T-cell (primary cell): ENCODE results near the gene KCTD13. TPM values are rescaled to one million over a fixed set of nuclear protein-coding genes. Genes with fewer than 3 reads are reported as not detected.
A peak's percentile ranks its signal among the peaks of the same experiment; 100 is the strongest.
"Not testable (repeated sequence)": the region's sequence is repeated elsewhere in the genome, so short reads cannot be mapped to it uniquely, and the experiment has no call there.

Experiments used
- ATAC-seq, 4 experiments: fragments of 200-7000 bp in 3 of 4; fragments of 150-1000 bp in 1 of 4; cut with Tn5 transposase; replicated peaks in 1 of 4; 1 replicate in 3 of 4; 2 replicates in 1 of 4; pipeline ENCODE4 v1.10.0; 2021; ENCODE audit warnings: moderate library complexity in 3 of 4, mild to moderate bottlenecking in 2 of 4, moderate number of reproducible peaks in 1 of 4
- CTCF ChIA-PET, 2 donors: fragments of 300-600 bp; sonication (Branson Sonifier 250); formaldehyde crosslinking; loops; one replicate each; lab custom pipeline; 2022; ENCODE audit warnings: antibody characterized with exemption in 2 of 2; lab: Charles Lee
- POLR2A ChIA-PET, 2 donors: fragments of 300-600 bp; sonication (Branson Sonifier 250); formaldehyde crosslinking; loops; one replicate each; lab custom pipeline; 2022; ENCODE audit warnings: antibody characterized with exemption in 2 of 2; lab: Charles Lee
- DNase-seq, 35 experiments: peaks; one replicate each; pipeline versions ENCODE4 v3.0.0 to v3.0.0-alpha.2; 2013 to 2023
- H3K27ac ChIP-seq: one replicate; pipeline ENCODE4 v1.5.1; 2013; ENCODE audit warnings: low read length
- H3K27me3 ChIP-seq, 2 experiments: replicated peaks in 1 of 2; 1 replicate in 1 of 2; 2 replicates in 1 of 2; pipeline versions ENCODE4 v1.6.1 to v1.7.0; 2013; ENCODE audit warnings: low read length in 1 of 2, mixed read lengths in 1 of 2; ENCODE audit not compliant: control insufficient read depth in 2 of 2, insufficient read depth in 2 of 2; ENCODE audit errors: extremely low read depth in 1 of 2
- H3K36me3 ChIP-seq, 2 donors: 1 replicate in 1 of 2; 2 replicates in 1 of 2; pipeline versions ENCODE4 v1.6.1 to v1.7.0; 2013; ENCODE audit warnings: low read length in 1 of 2; ENCODE audit not compliant: control insufficient read depth in 2 of 2, insufficient read depth in 1 of 2; ENCODE audit errors: extremely low read depth in 1 of 2
- H3K4me1 ChIP-seq, 2 experiments: 1 replicate in 1 of 2; 2 replicates in 1 of 2; pipeline versions ENCODE4 v1.6.1 to v1.7.0; 2013; ENCODE audit warnings: low read length in 2 of 2, mixed read lengths in 1 of 2; ENCODE audit not compliant: insufficient read depth in 2 of 2, control insufficient read depth in 1 of 2; ENCODE audit errors: extremely low read depth in 1 of 2
- H3K4me3 ChIP-seq, 2 donors: 1 replicate in 1 of 2; 2 replicates in 1 of 2; pipeline versions ENCODE4 v1.5.1 to v1.7.0; 2013; ENCODE audit warnings: mild to moderate bottlenecking in 2 of 2, low read length in 1 of 2, moderate library complexity in 1 of 2; ENCODE audit not compliant: control insufficient read depth in 1 of 2; ENCODE audit errors: extremely low read depth in 1 of 2
- H3K9me3 ChIP-seq: 2 replicates; pipeline ENCODE4 v1.7.0; 2013
- H3K27ac Mint-ChIP-seq, 2 donors: one replicate each; pipeline ENCODE4 v1.8.0; 2020 to 2021; ENCODE audit warnings: mild to moderate bottlenecking in 2 of 2, mixed read lengths in 2 of 2
- H3K27me3 Mint-ChIP-seq, 2 donors: one replicate each; pipeline ENCODE4 v1.8.0; 2021 to 2022; ENCODE audit warnings: mixed read lengths in 2 of 2
- H3K36me3 Mint-ChIP-seq: one replicate; pipeline ENCODE4 v1.8.0; 2021; ENCODE audit warnings: mixed read lengths
- H3K4me1 Mint-ChIP-seq, 3 donors: one replicate each; pipeline ENCODE4 v1.8.0; 2020 to 2022; ENCODE audit warnings: mixed read lengths in 3 of 3, mild to moderate bottlenecking in 1 of 3
- H3K4me3 Mint-ChIP-seq, 3 donors: one replicate each; pipeline ENCODE4 v1.8.0; 2020 to 2022; ENCODE audit warnings: mild to moderate bottlenecking in 3 of 3, mixed read lengths in 3 of 3, moderate library complexity in 3 of 3
- H3K9me3 Mint-ChIP-seq, 3 donors: one replicate each; pipeline ENCODE4 v1.8.0; 2020 to 2022; ENCODE audit warnings: mixed read lengths in 3 of 3
- WGBS: methylation state at CpG from one replicate; pipeline ENCODE4 v1.1.5; 2013; ENCODE audit warnings: missing lambda C conversion rate; ENCODE audit not compliant: insufficient coverage; 5-methylcytosine and 5-hydroxymethylcytosine counted together
- total RNA-seq, 35 experiments: library from RNA in 6 of 35; stranded (reverse) in 6 of 35; fragments of 120-200 nt in 1 of 35; gene quantifications; one replicate each; pipeline versions ENCODE4 v1.2.1 to v1.2.4 and lab custom pipeline; 2013 to 2026

KCTD13 gene
- total RNA-seq, 5 donors from 2014 or later (not counting 1 experiment from before 2014, with no cell fraction given) = 48.4 to 87.3 (median 79.1) TPM

DNA sequence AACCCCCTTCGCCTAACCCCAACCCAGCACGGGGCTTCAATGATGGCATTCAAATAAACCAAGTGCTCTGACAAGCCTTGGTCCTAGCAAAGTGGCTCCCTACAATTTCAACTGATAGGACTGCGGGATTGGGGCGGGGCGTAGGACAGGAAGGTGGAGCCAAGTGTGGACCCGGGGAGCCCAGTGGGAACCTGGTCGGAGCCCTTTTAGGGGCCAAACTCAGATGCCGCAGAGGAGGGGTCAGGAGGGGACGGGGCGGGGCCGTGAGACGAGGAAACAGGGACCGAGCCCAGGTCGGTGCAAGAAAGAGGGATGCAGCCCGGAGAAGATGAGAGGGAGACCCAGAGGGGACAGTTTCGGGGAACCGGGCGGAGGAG is 49.8 kb downstream of the KCTD13 start:
- peaks cover 3 to 21% of the 10 kb centered on the region in 2 experiments for H3K4me1 ChIP-seq
- no peaks in the 10 kb centered on the region for H3K9me3 Mint-ChIP-seq
- DNase-seq (no peak), ATAC-seq (peak in 2 of 4 experiments; percentile 7 to 11)
- 32% methylated on average over 15 of the region's 18 CpGs for WGBS
- H3K27me3 ChIP-seq = peaks cover 0 to 61% of the 10 kb centered on the region in 2 experiments
- peak overlapping the region in 1 of 2 donors; percentile 3 for H3K27ac Mint-ChIP-seq
- peaks cover 13 to 18% (median 18%) of the 10 kb centered on the region in 3 donors for H3K4me1 Mint-ChIP-seq
- no peaks in the 10 kb centered on the region for H3K36me3 Mint-ChIP-seq
- H3K9me3 ChIP-seq = no peaks in the 10 kb centered on the region
- H3K36me3 ChIP-seq = no peaks in the 10 kb centered on the region
- no peak overlapping the region for H3K27ac ChIP-seq
- H3K4me3 ChIP-seq = peak overlapping the region; percentile 29 to 38
- ChIA-PET POLR2A (interaction anchor here in 1 of 2 donors (0.6 kb wide), 1 partner anchor 1119 kb away, joined by 3 read pairs; no protein-coding TSS in a partner anchor), CTCF (interaction anchor here in 1 of 2 donors (0.7 kb wide), 1 partner anchor 188 kb away, joined by 9 read pairs; no protein-coding TSS in a partner anchor)
- peak overlapping the region; percentile 67 to 69 (median 68) for H3K4me3 Mint-ChIP-seq
- peaks cover 15 to 34% of the 10 kb centered on the region in 2 donors for H3K27me3 Mint-ChIP-seq

DNA sequence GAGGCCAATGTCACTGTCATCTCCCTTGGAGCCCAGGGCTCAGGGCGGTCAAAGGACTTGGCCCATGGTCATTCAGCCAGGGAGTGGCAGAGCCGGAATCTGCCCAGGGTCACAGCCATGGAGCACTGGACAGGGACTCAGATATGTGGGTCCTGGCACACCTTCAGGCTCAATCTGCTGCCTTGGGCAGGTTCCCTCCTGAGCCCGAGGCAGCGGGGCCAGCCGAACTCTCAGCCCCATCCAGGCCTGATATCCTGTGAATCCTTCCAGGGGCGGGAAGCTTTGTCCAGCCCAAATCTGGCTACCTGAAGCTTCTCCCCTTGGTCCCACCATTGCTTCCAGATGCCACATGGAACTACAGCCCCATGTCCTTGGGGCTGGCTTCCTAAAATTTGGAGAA is 50.8 kb downstream of the KCTD13 start:
- Histone ChIP-seq H3K36me3 (no peaks in the 10 kb centered on the region), H3K9me3 (no peaks in the 10 kb centered on the region), H3K27ac (no peak overlapping the region), H3K4me3 (no peak overlapping the region), H3K4me1 (peaks cover 3 to 21% of the 10 kb centered on the region in 2 experiments), H3K27me3 (peaks cover 0 to 54% of the 10 kb centered on the region in 2 experiments)
- Mint-ChIP-seq H3K27ac (no peak overlapping the region), H3K4me1 (peaks cover 13 to 18% (median 18%) of the 10 kb centered on the region in 3 donors), H3K4me3 (no peak overlapping the region), H3K27me3 (peaks cover 15 to 27% of the 10 kb centered on the region in 2 donors), H3K36me3 (no peaks in the 10 kb centered on the region), H3K9me3 (no peaks in the 10 kb centered on the region)
- DNase-seq (no peak), ATAC-seq (no peak)
- POLR2A ChIA-PET = no interaction called here
- CTCF ChIA-PET = interaction anchor here (0.5 to 0.7 kb wide), 2 partner anchors 187 to 241 kb away, joined by 4 to 9 read pairs; no protein-coding TSS in a partner anchor
- 92% methylated on average over 6 of the region's 6 CpGs for WGBS

DNA sequence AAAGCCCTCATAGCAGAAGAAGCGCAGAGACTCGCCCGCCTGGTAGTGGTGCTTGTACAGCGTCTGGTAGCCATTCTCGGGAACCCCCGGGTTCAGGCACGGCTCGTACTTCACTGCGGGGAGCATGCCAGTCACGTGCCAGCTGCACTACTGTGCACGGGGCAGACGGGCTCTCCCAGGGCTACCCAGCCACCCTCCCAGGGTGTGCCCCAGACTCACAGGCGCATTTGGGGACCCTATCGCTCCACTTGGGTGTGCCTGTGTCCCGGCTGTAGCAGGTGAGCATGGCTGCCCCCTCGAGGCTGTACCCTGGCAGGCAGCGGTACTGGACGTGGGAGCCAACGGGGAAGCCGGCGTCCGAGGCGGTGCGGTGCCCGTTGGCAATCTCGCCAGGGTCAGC is 52.7 kb downstream of the KCTD13 start:
- H3K27me3 ChIP-seq = peaks cover 0 to 37% of the 10 kb centered on the region in 2 experiments
- H3K27ac ChIP-seq = no peak overlapping the region
- peaks cover 13 to 18% (median 18%) of the 10 kb centered on the region in 3 donors for H3K4me1 Mint-ChIP-seq
- peaks cover 3 to 21% of the 10 kb centered on the region in 2 experiments for H3K4me1 ChIP-seq
- 89% methylated on average over 26 of the region's 26 CpGs for WGBS
- no peak overlapping the region for H3K4me3 Mint-ChIP-seq
- DNase-seq (no peak), ATAC-seq (no peak)
- no peaks in the 10 kb centered on the region for H3K9me3 Mint-ChIP-seq
- no peak overlapping the region for H3K27ac Mint-ChIP-seq
- H3K36me3 ChIP-seq = no peaks in the 10 kb centered on the region
- H3K36me3 Mint-ChIP-seq = no peaks in the 10 kb centered on the region
- ChIA-PET POLR2A (interaction anchor here in 1 of 2 donors (0.6 kb wide), 1 partner anchor 60 kb away, joined by 12 read pairs; no protein-coding TSS in a partner anchor), CTCF (interaction anchor here in 1 of 2 donors (0.5 kb wide), 1 partner anchor 1632 kb away, joined by 4 read pairs; no protein-coding TSS in a partner anchor)
- peaks cover 10 to 21% of the 10 kb centered on the region in 2 donors for H3K27me3 Mint-ChIP-seq
- no peaks in the 10 kb centered on the region for H3K9me3 ChIP-seq
- no peak overlapping the region for H3K4me3 ChIP-seq

DNA sequence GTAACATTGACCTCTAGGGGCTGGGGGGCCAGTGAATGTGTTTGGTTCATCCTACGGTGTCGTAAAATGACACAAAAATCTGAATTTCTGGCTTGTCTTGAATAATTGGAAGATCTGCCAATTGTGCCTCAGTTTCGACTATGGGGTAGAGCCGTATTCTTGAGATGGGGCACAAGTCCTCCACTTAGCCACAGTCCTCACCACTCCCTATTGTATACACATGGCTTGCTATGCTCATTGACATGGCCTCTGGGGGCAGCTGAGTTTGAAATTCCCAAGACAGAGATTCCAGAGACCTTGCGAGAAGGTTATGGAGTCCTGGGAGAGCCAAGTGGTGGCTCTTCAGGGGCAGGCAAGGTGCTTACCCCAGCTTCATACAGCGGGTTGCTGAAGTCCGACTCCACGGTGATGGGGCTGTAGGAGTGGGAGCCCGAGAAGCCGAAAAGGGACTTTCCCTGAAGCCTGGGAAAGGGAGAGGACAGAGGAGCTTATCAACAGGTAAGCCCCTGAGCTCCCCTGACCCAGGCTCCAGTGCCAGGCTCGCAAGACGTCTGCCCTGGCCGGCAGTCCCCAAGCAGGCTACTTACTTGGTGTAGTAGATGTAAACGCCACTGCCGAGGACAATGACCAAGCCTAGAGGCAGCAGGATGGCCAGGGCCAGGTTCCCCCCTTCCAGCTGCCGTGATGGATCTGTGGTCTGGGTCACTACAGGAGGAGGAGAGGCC is 54.0 kb downstream of the KCTD13 start:
- peaks cover 0 to 9% of the 10 kb centered on the region in 2 donors for H3K27me3 Mint-ChIP-seq
- no peak for DNase-seq
- no peak overlapping the region for H3K27ac ChIP-seq
- peaks cover 5 to 7% (median 7%) of the 10 kb centered on the region in 3 donors for H3K4me1 Mint-ChIP-seq
- H3K9me3 ChIP-seq = no peaks in the 10 kb centered on the region
- H3K4me1 ChIP-seq = peaks cover 2 to 12% of the 10 kb centered on the region in 2 experiments
- CTCF ChIA-PET = interaction anchor here in 1 of 2 donors (0.8 kb wide), 1 partner anchor 24 kb away, joined by 4 read pairs; no protein-coding TSS in a partner anchor
- no peak overlapping the region for H3K4me3 Mint-ChIP-seq
- no peak overlapping the region for H3K27ac Mint-ChIP-seq
- H3K36me3 ChIP-seq = no peaks in the 10 kb centered on the region
- 95% methylated on average over 9 of the region's 16 CpGs for WGBS
- peaks cover 0 to 27% of the 10 kb centered on the region in 2 experiments for H3K27me3 ChIP-seq
- H3K36me3 Mint-ChIP-seq = no peaks in the 10 kb centered on the region
- no peak for ATAC-seq
- H3K4me3 ChIP-seq = no peak overlapping the region
- no peaks in the 10 kb centered on the region for H3K9me3 Mint-ChIP-seq
- POLR2A ChIA-PET = no interaction called here

DNA sequence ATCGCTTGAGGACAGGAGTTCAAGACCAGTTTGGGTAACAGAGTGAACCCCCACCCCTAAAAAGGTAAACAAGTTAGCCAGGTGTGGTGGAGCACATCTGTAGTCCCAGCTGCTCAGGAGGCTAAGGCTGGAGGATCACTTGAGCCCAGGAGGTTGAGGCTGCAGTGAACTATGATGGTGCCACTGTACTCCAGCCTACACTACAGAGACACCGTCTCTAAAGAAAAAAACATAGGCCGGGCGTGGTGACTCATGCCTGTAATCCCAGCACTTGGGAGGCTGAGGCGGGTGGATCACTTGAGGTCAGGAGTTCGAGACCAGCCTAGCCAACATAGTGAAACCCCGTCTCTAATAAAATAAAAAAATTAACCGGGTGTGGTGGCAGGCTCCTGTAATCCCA is 57.0 kb downstream of the KCTD13 start:
- H3K9me3 ChIP-seq, H3K27ac Mint-ChIP-seq, H3K27me3 ChIP-seq, ATAC-seq, H3K4me1 Mint-ChIP-seq, CTCF ChIA-PET, H3K36me3 ChIP-seq, H3K4me3 Mint-ChIP-seq, H3K36me3 Mint-ChIP-seq, H3K4me3 ChIP-seq, H3K4me1 ChIP-seq, H3K27me3 Mint-ChIP-seq, H3K9me3 Mint-ChIP-seq, H3K27ac ChIP-seq, POLR2A ChIA-PET, DNase-seq: not testable (repeated sequence)
- WGBS = 92% methylated on average over 2 of the region's 8 CpGs

DNA sequence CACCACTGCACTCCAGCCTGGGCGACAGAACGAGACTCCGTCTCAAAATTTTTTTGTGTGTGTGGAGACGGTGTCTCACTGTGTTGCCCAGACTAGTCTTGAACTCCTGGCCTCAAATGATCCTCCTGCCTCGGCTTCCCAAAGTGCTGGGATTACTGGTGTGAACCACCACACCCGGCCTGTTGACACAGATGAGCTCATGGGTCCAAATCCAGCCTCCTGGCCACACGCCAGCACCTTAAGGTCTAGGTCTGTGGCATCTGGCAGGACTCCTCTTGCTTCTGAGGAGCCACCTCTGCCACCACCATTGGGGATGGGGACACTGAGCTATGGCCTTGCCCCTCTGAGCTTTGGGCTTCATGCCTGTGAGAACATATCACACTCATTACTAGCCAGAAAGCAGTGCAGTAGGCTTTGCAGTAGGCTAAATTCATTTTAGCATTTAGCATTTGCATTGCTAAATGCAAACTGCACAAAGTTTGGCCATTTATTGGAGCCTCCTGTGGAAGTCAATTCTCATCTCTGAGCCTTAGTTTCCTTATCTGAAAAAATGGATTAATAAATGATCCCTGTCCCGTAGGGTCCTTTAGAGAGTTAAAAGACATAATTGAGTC is 57.5 kb downstream of the KCTD13 start:
- Mint-ChIP-seq H3K4me3 (no peak overlapping the region), H3K36me3 (no peaks in the 10 kb centered on the region), H3K27ac (no peak overlapping the region), H3K9me3 (no peaks in the 10 kb centered on the region), H3K27me3 (no peaks in the 10 kb centered on the region), H3K4me1 (peaks cover 0 to 3% (median under 1%) of the 10 kb centered on the region in 3 donors)
- H3K36me3 ChIP-seq = no peaks in the 10 kb centered on the region
- no peaks in the 10 kb centered on the region for H3K9me3 ChIP-seq
- H3K27me3 ChIP-seq = peaks cover 0 to 7% of the 10 kb centered on the region in 2 experiments
- ChIA-PET POLR2A (no interaction called here), CTCF (no interaction called here)
- peaks cover 0 to 4% of the 10 kb centered on the region in 2 experiments for H3K4me1 ChIP-seq
- ATAC-seq (no peak), DNase-seq (no peak)
- WGBS = 85% methylated on average over 8 of the region's 8 CpGs
- no peak overlapping the region for H3K4me3 ChIP-seq
- H3K27ac ChIP-seq = no peak overlapping the region
